HG02759 (cell line): Measurements from ENCODE around the gene APH1B.

Experiments used
- ATAC-seq: cut with Tn5 transposase; IDR thresholded peaks from one replicate; pipeline ENCODE4 v1.9.1; 2021; ENCODE audit warnings: mild to moderate bottlenecking, moderate library complexity; ENCODE audit not compliant: unreplicated experiment

Gene APH1B

GRCh38 chr15:63327648-63328421 is 50.4 kb downstream of the APH1B start:
- ATAC-seq = no peak

GRCh38 chr15:63329567-63330350 is 52.4 kb downstream of the APH1B start:
- no peak for ATAC-seq

- no peak for ATAC-seq
Measured at GRCh38 chr15:63330926-63331325, 53.5 kb downstream of the APH1B start.

DNA sequence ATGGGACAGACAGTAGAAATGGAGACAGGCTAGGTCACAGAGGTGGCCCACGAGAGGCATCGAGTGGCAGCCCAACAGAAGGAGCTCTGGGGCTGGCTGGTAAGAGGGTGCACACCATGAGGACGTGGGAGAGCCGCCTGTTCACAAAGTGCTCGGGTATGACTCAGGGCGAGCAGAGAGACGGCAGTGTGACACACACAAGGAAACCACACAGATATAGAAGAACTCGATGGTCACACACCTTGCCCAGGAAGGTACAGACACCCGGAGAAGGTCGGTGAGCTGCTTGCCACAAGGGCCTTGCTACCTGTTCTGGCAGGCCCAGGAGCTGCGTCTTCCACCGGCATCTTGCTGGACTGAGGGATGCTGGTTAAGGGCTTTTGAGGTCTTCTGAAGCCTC is 54.1 kb downstream of the APH1B start:
- ATAC-seq = no peak

GRCh38 chr15:63332367-63333124 is 55.1 kb downstream of the APH1B start:
- ATAC-seq = no peak

- ATAC-seq = no peak
Measured at GRCh38 chr15:63334821-63335220, 57.4 kb downstream of the APH1B start.

DNA sequence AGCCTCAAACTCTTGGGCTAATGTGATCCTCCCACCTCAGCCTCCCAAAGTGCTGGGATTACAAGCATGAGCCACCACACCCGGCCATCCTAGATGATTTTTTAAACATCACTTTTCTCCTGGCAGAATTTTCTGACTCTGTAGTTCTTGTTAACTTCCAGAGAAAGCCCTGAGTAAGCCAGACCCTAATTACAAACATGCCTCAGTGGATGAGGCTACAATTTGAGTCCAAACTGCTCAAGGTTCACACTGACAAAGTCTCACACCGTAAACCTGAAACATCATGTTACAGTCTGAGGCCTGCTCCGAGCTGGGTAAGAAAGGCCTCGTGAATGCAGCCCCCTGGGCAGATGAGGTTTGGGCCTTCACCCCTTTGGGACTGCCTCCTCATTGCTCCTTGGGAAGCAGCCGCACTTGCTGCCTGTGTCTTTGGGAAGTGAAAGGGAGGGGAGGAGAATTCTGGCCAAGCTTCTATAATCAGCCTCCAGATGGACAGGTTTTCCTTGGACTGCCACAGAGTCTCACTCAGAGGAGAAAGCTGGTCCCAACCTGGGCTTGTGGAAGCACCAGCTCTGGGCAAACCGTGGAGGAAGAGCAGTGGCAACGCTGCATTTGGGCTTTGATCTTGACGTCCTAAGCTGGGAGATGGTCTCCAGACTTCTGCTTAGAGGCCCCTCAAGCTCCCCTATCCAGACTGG is 58.3 kb downstream of the APH1B start:
- ATAC-seq = no peak

DNA sequence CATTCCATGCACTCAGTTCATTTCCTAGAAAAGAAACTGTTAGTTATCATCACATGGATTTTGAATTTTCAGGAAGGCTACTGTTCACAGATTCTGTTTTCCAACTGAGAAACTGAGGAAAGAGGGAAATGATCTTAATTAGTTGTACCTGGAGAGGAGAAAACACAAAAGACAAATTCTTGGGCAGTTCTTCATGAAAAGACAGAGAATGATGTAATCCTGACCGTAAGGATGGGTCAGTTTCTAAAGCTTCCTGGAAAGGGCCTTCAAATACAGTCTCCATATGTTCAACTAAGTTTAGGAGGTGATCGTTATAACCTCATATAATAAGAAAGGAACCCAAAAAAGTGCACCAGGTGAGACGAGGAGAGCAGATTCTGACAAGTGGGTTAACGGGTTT is 59.6 kb downstream of the APH1B start:
- ATAC-seq = no peak

GRCh38 chr15:63338170-63338569 is 60.8 kb downstream of the APH1B start:
- ATAC-seq = no peak

GRCh38 chr15:63339006-63339766 is 61.8 kb downstream of the APH1B start:
- ATAC-seq = no peak

DNA sequence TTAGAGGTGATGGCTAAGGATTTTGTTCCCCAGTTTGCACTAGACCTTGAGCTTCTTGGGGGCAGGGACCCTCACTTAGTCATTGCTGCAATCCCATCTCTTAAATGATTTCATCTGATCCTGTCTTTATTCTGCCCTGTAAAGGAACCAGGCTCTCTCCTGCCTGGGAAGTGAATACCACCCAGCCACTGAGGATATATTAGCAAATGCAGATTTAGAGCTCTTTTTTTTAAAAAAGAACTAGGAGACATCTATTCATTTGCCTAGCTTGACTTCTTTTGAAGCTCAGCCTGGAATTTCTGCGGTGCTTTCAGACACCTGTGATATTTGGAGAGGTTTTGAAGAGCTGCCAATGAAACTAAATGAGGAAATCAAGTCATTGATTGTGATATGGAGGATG is 62.4 kb downstream of the APH1B start:
- ATAC-seq = no peak

DNA sequence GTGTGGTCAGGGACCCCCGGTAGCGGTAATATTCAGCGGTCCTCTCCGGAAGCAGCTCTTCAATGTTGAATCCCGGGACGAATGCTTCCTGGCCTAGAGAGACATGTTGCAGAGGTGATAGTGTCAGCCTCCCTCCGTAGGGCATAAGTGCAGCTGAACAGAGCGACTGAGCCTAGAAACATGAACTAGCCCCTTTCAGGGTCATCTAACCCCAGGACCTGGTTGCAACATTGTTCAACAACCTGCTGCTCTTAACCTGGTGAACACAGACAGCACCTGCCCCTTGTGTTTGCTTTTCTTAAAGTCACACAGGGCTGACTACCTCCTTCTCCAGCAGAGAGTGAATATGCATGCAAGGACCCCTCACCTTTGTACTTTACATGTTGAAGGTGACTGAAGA is 62.9 kb downstream of the APH1B start:
- ATAC-seq = no peak

DNA sequence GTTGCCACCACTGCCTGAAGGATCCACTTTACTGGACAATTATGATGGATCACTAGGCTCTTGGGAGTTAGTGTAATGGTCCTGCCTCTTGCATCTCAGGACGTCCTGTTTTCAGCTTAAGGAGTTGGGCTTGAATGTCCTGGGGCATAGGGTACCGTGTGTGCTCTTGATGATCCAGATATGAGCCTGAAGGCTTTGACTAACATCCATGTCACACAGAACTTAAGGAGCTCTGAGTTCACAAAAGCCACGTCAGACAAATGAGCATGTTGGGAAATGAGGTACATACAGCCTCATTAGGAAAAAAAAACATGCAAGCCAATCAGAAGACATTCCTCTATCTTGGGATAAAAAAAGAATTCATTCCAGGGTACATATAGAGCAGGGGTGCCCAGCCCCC is 63.5 kb downstream of the APH1B start:
- no peak for ATAC-seq

DNA sequence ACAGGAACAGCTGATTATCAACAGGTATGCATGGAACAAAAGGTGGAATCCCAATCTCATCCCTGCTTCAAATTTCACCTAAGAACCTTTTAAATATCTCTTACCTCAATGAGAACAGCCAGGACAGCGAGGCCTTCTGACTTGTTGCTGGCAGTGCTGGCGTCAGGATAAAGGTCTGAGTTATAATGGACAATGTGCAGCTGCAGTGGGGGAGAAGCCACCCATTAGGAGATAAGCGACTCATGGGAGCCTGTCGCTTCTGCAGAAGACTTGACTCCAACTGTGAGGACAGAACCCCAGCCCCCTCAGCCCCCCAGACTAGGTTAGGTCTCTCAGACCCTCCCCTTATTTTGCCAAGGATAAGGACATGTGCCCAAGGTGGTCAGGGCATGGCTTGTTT is 64.5 kb downstream of the APH1B start:
- no peak for ATAC-seq

- peak; percentile 56 for ATAC-seq
Measured at GRCh38 chr15:63342996-63343562, 65.7 kb downstream of the APH1B start.

DNA sequence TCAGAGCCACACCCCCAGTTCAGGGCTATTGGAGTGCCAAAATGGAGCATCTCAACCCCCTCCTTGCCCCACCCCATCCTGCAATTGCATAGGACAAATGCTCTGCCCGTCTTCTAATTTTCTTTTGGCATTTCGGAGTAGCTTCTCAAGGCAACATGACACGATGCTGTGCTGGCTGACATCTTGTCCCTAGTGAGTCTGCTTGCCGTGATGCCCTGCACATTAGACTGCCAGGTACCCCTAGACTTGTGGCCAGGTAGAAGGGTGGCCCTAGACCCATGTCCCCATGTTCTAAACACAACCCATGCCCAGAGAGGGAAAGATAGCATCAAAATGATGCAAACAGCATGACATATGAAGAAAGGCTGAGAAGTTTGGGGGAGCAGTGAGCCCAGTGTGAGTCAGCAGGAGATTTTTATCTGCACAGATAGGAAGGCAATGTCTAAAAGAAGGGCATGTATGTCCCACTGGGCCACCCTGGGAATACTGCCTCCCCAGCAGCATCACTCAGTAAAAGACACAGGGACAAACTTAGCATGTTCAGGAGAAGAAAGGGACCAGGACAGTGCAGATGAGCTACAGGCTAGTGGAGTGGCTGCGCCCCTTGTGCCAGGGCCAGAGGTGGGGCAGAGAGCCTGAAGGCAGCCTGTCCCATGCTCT is 67.5 kb downstream of the APH1B start:
- ATAC-seq = no peak

DNA sequence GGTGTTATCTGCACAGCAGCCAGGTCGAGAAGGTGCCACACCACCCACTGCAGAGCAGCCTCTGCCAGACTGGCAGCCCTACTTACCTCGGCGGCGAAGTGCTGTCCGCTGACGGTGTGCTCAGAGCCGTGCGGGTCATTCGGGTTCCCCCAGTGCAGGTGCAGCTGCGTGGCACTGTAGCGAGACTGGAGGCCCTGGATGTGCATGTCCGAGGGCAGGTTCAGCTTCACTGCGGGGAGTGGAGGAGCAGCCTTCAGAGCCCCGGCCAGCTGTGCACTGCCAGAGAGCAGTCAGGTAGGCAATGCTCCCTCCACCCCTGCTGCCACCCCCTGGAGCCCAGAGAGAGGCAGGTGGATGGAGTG is 68.0 kb downstream of the APH1B start:
- ATAC-seq = no peak

DNA sequence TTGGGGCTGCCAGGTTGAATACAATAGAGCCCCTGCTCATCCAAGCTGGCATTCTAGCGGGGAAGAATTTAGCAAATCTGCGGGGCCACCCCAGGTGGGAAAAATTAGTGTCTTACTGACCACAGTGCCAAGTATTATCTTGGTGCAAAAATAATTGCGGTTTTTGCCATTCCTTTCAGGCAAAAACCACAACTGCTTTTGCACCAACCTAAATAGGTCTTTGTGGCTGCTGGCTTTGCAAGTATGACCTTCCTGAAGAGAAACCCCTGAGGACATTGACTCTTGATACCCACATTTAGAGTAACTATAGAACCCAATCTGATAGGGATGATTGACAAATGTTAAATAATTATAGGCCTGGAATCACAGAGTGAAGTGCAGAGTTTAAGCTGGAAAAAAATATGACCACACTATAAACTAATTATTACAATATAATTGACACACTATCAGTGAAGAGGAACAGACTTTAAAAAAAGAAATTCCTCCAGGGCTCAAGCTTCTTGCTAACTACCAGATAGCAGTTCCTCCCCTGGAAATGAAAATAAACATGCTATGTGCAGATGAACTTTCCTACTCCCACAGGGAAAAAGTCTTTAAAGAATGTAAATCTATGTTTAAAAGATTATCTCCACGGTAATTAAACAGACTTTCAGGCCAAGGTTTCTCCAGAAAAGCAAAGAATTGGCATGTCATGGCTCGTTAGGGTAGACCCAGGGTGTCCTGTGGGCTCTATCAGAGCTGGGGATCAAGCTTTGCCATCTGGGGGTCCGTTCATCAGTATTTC is 69.9 kb downstream of the APH1B start:
- ATAC-seq = no peak

DNA sequence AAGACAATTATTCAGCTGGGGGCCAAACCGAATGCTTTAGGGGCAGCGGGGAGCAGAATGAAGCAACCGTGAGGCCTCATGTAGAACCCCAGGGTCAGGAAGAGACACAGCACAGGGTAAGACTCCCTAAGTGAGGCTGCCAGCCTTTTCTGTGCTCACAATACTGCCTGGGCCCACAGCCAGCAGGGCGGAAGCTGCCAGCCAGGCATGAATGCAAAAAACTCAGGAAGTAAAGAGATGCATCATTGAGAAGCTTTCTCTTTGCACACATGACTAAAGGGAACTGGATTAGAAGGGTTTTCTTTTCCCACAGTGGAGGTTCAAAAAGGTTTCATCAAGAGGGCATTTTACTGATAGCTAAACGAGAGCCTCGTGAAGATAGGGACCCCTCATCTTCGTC is 71.0 kb downstream of the APH1B start:
- ATAC-seq = no peak
